ENCODE measurements around the gene MED26.

MED26 gene

DNA sequence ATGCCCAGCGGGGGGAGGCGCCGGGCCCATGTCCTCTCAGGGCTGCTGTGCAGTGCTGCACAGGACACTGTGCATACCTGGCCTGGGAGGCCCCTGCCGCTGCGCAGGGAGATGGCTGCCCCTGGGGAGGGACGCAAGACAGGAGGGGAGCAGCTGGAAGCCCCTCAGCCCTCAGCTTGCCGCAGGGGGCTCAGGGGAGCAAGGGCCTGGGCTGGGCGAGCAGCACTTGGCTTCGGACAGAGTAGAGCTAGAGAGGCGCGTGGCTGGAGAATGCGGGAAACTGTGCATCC is 96.7 kb downstream of the MED26 start:
- DNase-seq, result no peak

DNA sequence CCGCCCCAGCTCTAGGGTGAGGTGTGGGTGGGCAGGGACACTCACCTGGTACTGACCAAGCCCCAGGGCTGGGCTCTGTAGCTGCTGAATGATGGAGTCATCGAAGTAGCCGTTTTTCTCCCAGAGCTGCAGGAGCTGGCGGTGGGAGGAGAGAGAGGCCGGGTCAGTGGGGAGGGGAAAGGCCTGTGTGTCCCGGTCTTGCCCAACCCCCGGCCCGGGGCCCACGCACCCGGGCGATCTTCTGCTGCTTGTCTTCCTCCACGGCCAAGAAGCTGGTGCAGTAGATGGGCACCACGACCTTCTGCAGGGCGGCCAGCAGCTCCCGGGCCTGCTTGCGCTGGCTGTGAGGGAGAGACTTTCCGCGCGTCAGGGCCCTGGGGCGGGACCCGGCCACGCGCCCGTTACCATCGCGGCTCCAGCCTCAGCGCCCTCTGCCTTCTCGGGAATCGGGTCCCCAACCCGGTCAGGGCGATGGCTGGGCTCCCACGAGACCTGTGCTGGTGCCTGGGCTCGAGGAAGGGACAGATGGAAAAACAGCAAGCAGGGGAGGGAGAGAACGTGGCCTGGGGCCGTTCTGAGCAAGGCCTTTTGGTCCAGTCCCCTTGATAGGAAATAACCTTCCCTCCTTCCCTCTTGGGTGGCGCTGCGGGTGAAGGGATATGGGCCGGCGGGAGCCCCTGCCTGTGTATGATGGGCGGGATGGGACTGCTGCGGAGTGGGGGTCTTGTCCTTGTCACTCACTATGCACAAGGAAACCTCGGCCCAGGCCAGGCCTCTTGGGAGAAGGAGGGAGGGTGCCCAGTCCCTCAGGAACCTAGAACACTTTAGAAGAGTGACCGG is 97.2 kb downstream of the MED26 start:
- no peak for DNase-seq

DNA sequence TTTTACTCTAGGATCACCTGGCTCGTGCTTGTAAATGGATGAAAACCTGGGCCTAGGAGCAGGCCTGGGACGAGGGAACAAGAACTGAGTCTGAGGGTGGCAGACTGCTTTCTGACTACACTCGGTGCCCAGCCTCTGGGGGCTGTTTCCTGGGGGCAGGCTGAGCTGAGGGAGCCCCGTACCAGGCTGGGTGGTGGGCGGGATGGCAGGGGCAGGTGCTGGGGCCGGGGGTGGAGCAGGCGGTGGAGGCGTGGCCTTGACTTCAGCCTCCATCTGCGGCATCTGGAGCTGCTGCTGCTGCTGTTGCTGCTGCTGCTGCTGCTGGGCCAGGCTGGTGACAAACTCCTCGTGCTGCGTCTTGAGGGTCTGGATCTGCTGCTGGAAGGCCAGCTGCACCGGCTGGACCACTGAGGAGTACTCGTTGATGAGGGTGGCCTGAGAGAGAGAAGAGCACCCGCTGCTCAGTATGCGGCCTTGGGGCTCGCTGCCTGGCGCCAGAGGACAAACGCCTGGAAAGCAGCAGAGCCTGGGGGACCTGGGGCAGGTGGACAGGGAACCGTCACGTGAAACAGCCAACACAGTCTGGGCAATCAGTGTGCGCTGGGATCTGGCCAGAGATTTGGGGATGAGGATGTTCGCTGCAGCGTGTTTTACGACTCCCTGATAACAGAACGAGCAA is 98.4 kb downstream of the MED26 start:
- no peak for DNase-seq

DNA sequence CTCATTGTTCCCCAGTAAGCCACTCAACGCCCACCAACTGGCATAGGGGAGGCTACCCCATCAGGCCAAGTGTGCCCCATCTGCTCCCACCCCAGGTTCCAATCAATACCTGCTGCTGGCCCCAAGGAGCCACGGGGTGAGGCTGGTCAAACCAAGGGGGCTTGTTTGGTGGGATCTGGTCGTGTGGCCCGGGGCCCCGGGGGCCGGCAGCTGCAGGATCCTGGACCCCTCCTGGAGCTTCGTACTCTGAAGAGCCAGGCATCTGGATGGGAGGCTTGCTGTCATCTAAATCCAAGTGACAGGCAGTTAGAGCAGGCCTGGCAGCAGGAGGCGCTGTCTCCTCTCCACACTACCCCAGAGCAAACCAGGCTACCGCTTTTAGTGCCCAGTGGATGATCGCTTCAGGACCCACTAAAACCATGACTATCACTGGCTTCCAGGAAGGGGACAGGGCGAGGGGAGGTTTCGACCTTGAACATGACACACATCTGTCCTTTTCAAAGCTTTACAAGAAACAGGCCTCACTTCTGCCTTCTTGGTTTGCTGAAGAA is 100.0 kb downstream of the MED26 start:
- peak; percentile 44 for DNase-seq

DNA sequence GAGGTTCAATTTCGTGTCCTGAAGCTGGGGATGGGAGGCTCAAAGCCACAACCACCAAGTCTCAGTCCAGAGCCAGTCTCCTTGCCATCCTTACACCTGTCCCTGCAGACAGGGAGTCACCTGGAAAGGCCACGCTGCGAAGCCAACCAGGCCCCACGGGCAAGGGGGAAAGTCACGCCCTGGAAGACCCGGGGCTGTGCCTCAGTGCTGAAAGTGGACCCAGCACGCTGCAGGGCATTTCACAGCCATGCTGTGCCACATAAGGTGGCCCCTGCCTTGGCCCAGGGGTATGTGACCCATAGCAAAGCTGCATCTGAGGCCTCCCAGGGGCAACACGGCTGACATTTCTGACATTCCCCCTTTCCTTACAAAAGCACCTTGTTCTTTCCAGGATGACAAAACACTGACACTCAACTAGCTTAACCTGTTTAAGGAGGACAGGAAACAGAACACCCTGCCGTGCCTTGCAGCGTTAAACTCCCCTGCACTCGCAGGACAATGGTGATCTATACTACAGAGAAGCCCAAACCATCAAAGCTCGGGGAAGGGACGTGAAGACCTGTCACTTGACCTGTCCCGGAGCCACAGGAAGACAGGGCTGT is 100.6 kb downstream of the MED26 start:
- DNase-seq, result no peak

DNA sequence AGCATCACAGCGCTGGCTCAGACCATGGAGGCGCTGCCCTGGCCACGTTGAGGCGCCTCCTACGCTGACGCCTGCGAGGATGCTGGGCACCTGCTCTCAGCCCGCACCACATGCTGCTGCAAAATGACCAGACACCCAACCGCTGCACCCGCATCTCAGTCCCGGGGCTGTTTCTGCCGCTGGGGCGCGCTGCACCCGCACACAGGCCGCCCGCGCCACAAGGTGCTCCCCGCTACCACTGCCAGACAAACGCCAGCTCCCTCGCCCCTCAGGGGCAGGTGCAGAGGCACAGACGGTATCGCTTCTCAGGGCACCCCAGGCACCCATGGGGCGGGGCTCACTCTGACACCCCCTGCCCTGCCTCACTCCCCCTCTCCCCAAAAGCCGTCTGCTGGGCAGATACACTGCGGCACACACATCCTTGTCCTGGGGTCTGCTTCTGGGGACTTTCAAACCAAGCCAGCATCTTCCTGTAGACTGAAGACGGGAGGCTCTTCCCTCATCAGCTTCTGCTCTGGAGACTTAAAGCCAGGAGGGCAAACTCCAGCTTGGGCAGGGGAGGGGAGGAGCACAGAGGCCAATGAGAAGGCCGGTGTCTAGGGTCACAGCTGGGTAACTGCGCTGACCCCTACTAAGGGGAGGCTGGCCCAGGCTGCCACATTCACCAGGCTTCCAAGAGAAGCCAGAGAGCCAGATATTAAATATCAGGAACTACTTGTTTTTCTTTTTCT is 102.1 kb downstream of the MED26 start:
- DNase-seq, result no peak

DNA sequence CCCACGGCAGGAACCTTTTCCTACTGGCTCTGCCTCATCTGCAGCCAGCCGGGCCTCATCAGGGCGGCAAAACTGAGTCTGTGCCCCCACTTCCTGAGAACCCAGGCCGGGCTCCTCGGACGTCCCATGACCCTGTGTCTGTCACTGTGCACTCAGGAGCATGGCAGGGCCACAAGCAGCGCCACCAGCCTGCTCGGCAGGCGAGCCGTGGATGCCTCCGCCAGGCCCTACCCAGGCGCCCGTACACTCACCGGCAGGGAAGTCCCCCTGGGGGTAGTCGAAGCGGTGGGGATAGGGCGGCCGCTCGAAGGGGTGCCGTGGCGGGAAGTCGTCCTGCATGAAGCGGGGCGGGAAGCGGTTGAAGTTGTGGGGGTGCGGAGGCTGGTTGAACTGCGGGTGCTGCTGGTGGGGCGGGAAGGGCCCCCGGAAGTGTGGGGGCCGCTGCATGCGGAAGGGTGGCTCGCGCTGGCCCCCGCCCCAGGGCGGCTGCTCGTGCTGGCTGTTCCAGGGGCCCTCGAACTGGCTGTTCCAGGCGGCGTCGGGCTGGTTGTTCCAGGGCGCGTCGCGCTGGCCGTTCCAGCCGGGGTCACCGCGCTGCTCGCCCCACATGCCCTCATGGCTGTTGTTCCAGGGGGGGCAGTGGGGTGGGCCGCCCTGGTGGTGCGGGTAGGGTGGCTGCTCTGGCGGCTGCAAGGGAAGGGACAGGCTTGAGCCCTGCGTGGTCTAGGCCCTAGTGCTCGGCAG is 102.8 kb downstream of the MED26 start:
- no peak for DNase-seq
